Stimulated activated CD4-positive, alpha-beta T cell treated with anti-CD3 and anti-CD28 coated beads, Interleukin-1b, Interleukin-23, amount 100 ng/mL, for 24 hours (primary cell): ENCODE measurements around the gene PCDHGB4.
"Not testable (repeated sequence)": the region's sequence is repeated elsewhere in the genome, so short reads cannot be mapped to it uniquely, and the experiment has no call there.

Experiments used
- DNase-seq, 4 experiments: peaks; one replicate each; pipeline ENCODE4 v3.0.0-alpha.2; 2020; ENCODE audit warnings: low read depth in 4 of 4, low spot score in 1 of 4

PCDHGB4 gene

DNA sequence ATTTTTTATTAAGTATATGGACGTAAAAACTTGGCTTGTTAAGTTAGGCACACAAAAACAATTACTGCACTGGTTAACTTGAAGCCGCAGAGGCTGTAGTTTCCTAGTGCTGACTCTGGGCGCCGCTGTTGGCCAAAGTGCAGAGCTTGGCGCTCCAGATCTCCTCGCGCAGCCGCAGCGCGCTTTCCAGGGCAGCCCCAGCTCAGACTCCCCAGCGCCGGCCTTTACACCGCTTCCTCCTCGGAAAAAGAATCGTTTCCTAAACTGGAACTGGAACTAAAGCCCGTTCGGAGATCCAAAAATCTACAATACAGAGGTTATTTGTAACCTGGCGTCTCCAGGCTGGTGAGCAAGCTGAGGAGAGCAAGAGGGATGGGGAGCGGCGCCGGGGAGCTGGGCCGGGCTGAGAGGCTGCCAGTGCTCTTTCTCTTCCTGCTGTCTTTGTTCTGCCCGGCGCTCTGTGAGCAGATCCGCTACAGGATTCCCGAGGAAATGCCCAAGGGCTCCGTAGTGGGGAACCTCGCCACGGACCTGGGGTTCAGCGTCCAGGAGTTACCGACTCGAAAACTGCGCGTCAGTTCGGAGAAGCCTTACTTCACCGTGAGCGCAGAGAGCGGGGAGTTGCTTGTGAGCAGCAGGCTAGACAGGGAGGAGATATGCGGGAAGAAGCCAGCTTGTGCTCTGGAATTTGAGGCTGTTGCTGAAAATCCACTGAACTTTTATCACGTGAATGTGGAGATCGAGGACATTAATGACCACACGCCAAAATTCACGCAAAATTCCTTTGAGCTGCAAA lies 10.5 kb downstream of the PCDHGB4 start, which contains the start of gene PCDHGB5:
TSS of gene PCDHGB5 (plus strand) at position 192 of the 796 bp plus-strand sequence. CDS start at position 373, 181 bp downstream.
- peak in 1 of 4 experiments; percentile 32 for DNase-seq

DNA sequence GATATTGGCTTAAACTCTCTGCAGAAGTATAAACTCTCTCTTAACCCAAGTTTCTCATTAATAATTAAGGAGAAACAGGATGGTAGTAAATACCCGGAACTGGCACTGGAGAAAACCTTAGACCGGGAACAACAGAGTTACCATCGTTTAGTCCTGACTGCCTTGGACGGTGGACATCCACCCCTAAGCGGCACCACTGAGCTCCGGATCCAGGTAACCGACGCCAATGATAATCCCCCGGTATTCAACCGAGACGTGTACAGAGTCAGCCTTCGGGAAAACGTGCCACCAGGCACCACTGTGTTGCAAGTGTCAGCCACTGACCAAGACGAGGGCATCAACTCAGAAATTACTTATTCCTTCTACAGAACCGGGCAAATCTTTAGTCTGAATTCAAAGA lies 11.1 kb downstream of the PCDHGB4 start:
- DNase-seq: no peak

- no peak for DNase-seq
Observed at GRCh38 chr5:141399555-141400258, 12.2 kb downstream of the PCDHGB4 start.

DNA sequence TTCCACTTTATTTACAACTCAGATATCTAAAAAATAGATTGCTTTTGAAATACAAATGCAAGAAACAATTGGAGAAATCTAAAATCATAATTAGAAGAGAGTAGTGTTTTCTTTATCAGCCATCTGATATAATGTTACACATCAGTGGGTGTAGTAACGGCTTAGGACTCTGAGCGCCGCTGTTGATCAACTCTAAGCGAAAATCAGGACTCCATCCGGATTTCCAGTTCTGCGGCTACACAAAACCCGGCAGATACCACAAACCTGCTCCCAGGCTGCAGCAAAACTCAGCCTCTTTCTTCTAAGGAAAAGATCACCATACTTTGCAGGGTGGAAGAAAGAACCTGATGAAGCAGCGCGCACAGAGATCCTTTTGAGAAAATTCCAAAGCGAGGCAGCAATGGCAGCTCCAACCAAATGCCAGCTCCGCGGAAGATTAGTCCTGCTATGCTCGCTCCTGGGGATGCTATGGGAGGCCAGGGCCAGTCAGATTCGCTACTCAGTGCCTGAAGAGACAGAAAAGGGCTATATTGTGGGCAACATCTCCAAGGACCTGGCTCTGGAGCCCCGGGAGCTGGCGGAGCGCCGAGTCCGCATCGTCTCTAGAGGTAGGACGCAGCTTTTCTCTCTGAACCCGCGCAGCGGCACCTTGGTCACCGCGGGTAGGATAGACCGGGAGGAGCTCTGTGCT lies 15.2 kb downstream of the PCDHGB4 start, which contains the start of gene PCDHGA9:
TSS of gene PCDHGA9 (plus strand) at position 226 of the 691 bp plus-strand sequence. CDS start at position 401, 175 bp downstream.
- DNase-seq: peak in 1 of 4 experiments; percentile 11

DNA sequence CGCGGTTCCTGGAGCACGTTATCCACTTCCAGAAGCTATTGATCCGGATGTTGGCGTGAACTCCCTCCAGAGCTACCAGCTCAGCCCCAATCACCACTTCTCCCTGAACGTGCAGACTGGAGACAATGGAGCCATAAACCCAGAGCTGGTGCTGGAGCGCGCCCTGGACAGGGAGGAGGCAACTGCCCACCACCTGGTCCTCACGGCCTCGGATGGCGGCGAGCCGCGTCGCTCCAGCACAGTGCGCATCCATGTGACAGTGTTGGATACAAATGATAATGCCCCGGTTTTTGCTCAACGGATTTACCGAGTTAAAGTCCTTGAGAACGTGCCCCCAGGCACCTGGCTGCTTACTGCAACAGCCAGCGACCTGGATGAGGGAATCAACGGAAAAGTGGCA lies 15.9 kb downstream of the PCDHGB4 start:
- no peak for DNase-seq

- not testable (repeated sequence) for DNase-seq
Observed at GRCh38 chr5:141407790-141408505, 20.4 kb downstream of the PCDHGB4 start, which contains the start of gene PCDHGB6. PCDHGB6 (plus strand) TSS chr5:141408021; CDS start chr5:141408203, 182 bp downstream.

GRCh38 chr5:141409598-141410306 lies 22.3 kb downstream of the PCDHGB4 start:
- no peak for DNase-seq

GRCh38 chr5:141411575-141411974 lies 24.1 kb downstream of the PCDHGB4 start:
- DNase-seq: no peak

DNA sequence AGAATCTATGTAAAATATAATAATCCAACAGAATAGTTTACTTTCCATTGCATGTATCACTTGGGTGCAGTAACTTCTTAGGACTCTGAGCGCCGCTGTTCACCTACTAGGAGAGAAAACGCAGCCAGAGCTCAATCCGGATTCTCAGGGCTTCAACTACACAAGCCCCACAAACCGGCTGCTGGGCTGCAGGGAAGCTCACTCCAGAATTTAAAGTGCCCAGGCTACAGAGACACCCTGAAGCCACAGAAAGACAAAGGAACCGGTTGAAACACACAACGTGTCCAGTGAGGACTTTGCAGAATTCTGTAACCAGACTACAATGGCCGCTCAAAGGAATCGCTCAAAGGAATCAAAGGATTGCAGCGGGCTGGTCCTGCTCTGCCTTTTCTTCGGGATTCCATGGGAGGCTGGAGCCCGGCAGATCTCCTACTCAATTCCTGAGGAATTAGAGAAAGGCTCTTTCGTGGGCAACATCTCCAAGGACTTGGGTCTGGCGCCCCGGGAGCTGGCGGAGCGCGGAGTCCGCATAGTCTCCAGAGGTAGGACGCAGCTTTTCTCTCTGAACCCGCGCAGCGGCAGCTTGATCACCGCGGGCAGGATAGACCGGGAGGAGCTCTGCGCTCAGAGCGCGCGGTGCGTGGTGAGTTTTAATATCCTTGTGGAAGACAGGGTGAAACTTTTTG lies 25.5 kb downstream of the PCDHGB4 start, which contains the start of gene PCDHGA10:
TSS of gene PCDHGA10 (plus strand) at position 134 of the 686 bp plus-strand sequence. CDS start at position 323, 189 bp downstream.
- peak in 1 of 4 experiments; percentile 39 for DNase-seq

- no peak for DNase-seq
Observed at GRCh38 chr5:141413540-141414069, 26.1 kb downstream of the PCDHGB4 start.

DNA sequence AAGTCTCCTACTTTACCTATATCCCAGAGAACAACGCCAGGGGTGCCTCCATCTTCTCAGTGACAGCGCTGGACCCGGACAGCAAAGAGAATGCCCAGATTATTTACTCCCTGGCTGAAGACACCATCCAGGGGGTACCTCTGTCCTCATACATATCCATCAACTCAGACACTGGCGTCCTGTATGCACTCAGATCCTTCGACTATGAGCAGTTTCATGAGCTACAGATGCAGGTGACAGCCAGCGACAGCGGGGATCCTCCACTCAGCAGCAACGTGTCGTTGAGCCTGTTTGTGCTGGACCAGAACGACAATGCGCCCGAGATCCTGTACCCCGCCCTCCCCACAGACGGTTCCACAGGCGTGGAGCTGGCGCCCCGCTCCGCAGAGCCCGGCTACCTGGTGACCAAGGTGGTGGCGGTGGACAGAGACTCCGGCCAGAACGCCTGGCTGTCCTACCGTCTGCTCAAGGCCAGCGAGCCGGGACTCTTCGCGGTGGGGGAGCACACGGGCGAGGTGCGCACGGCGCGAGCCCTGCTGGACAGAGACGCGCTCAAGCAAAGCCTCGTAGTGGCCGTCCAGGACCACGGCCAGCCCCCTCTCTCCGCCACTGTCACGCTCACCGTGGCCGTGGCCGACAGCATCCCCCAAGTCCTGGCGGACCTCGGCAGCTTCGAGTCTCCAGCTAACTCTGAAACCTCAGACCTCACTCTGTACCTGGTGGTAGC lies 27.2 kb downstream of the PCDHGB4 start:
- not testable (repeated sequence) for DNase-seq

GRCh38 chr5:141415275-141415618 lies 27.7 kb downstream of the PCDHGB4 start:
- DNase-seq: not testable (repeated sequence)

- DNase-seq: peak in 1 of 4 experiments; percentile 54
Observed at GRCh38 chr5:141417494-141418172, 30.1 kb downstream of the PCDHGB4 start, which contains the start of gene PCDHGB7. PCDHGB7 (plus strand) TSS chr5:141417677; CDS start chr5:141417860, 183 bp downstream.

- no peak for DNase-seq
Observed at GRCh38 chr5:141419074-141419880, 31.8 kb downstream of the PCDHGB4 start.

DNA sequence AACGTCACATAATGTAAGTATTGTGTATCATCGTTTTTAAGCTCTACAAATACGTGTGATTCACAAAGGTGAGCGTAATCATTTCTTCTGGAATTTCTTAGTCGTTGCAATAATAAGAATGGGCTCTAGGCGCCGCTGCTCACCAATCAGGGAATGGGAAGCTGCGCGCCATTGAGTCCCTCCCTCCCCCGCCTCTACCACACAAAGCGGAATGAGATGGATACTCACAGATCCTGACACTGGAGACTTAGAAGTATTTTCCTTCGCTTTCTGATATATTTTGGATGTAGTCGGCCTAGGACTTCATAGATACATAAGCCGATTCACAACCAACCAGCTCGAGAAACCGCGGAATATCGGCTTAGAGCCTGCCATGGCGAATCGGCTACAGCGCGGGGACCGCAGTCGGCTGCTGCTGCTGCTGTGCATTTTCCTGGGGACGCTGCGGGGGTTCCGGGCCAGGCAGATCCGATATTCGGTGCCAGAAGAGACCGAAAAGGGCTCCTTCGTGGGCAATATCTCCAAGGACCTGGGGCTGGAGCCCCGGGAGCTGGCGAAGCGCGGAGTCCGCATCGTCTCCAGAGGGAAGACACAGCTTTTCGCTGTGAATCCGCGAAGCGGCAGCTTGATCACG lies 33.5 kb downstream of the PCDHGB4 start, which contains the start of gene PCDHGA11:
TSS of gene PCDHGA11 (plus strand) at position 197 of the 634 bp plus-strand sequence. CDS start at position 374, 177 bp downstream.
- DNase-seq: no peak

DNA sequence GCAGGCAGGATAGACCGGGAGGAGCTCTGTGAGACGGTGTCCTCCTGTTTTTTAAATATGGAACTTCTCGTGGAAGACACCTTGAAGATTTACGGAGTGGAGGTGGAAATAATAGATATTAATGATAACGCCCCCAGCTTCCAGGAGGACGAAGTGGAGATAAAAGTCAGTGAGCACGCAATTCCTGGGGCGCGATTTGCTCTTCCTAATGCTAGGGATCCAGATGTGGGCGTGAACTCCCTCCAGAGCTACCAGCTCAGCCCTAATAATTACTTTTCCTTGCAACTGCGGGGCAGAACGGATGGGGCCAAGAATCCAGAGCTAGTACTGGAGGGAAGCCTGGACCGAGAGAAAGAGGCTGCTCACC lies 34.0 kb downstream of the PCDHGB4 start:
- DNase-seq: no peak
